Caco-2 (cell line): ENCODE measurements around the gene TMC5. TPM values are rescaled to one million over a fixed set of nuclear protein-coding genes. Genes with fewer than 3 reads are reported as not detected.
"Not testable (repeated sequence)": the region's sequence is repeated elsewhere in the genome, so short reads cannot be mapped to it uniquely, and the experiment has no call there.

Experiments
- BruUV-seq: library from RNA; stranded (reverse); fragments of 400-500 nt; replicated peaks from 2 replicates; lab custom pipeline; 2021; lab: Mats Ljungman, UMichigan
- CTCF ChIA-PET: fragments of 300-600 bp; sonication (Branson Sonifier 250); formaldehyde crosslinking; loops from one replicate; lab custom pipeline; 2022; ENCODE audit warnings: antibody characterized with exemption; lab: Charles Lee
- POLR2A ChIA-PET: fragments of 300-600 bp; sonication (Branson Sonifier 250); formaldehyde crosslinking; loops from one replicate; lab custom pipeline; 2022; ENCODE audit warnings: antibody characterized with exemption; lab: Charles Lee
- DNase-seq, 2 experiments: peaks; one replicate each; pipeline versions ENCODE4 v3.0.0 to v3.0.0-alpha.2; 2020 to 2022
- H3K27me3 ChIP-seq: replicated peaks from 2 replicates; pipeline ENCODE4 v1.6.0; 2011; ENCODE audit warnings: low read length; ENCODE audit not compliant: control insufficient read depth, insufficient read depth
- H3K36me3 ChIP-seq: 2 replicates; pipeline ENCODE4 v1.5.1; 2011; ENCODE audit warnings: low read length; ENCODE audit not compliant: control insufficient read depth, insufficient read depth
- H3K4me1 ChIP-seq: fragments of 250-450 bp; sonication (Bioruptor Pico); 2 replicates; pipeline ENCODE4 v1.5.1; 2020; ENCODE audit warnings: mild to moderate bottlenecking
- H3K4me3 ChIP-seq: 2 replicates; pipeline ENCODE4 v1.5.1; 2011; ENCODE audit warnings: low read depth, mild to moderate bottlenecking, control low read depth, low read length
- H3K9me3 ChIP-seq: fragments of 250-450 bp; sonication (Bioruptor Pico); 2 replicates; pipeline ENCODE4 v1.5.1; 2020; ENCODE audit warnings: mild to moderate bottlenecking, moderate library complexity
- H3K27ac Mint-ChIP-seq: one replicate; pipeline ENCODE4 v1.8.0; 2022; ENCODE audit warnings: mixed read lengths; ENCODE audit not compliant: unreplicated experiment
- H3K27me3 Mint-ChIP-seq: one replicate; pipeline ENCODE4 v1.8.0; 2022; ENCODE audit warnings: mixed read lengths; ENCODE audit not compliant: insufficient read depth, unreplicated experiment
- H3K36me3 Mint-ChIP-seq: one replicate; pipeline ENCODE4 v1.8.0; 2022; ENCODE audit warnings: mild to moderate bottlenecking, mixed read lengths; ENCODE audit not compliant: insufficient read depth, unreplicated experiment
- H3K4me1 Mint-ChIP-seq: one replicate; pipeline ENCODE4 v1.8.0; 2022; ENCODE audit warnings: low read depth, mixed read lengths; ENCODE audit not compliant: unreplicated experiment
- H3K4me3 Mint-ChIP-seq: one replicate; pipeline ENCODE4 v1.8.0; 2022; ENCODE audit warnings: mild to moderate bottlenecking, moderate library complexity, mixed read lengths; ENCODE audit not compliant: unreplicated experiment
- H3K9me3 Mint-ChIP-seq: one replicate; pipeline ENCODE4 v1.8.0; 2022; ENCODE audit warnings: mixed read lengths; ENCODE audit not compliant: unreplicated experiment
- CTCF ChIP-seq, 2 experiments: fragments of 200-600 bp in 1 of 2; IDR thresholded peaks; 1 replicate in 1 of 2; 2 replicates in 1 of 2; pipeline versions ENCODE4 v1.5.1 to v1.8.0; 2011 to 2022; ENCODE audit warnings: antibody characterized with exemption in 1 of 2, control low read depth in 1 of 2, inconsistent platforms in 1 of 2, low read depth in 1 of 2, low read length in 1 of 2, mild to moderate bottlenecking in 1 of 2, moderate library complexity in 1 of 2; ENCODE audit not compliant: insufficient read depth in 1 of 2, severe bottlenecking in 1 of 2, unreplicated experiment in 1 of 2
- intact Hi-C: fragments of 100-400 bp; cut with micrococcal nuclease; formaldehyde crosslinking; loops from one replicate; pipeline ENCODE4 v1.10.0; 2022; ENCODE audit not compliant: unreplicated experiment
- total RNA-seq: library from RNA; stranded (reverse); gene quantifications from 2 replicates; pipeline ENCODE4 v1.2.3, GENCODE V29; 2022

TMC5 gene
- total RNA-seq, 1 experiment from 2014 or later = 2.3 TPM

GRCh38 chr16:19411298-19411697, 6.4 kb upstream of the TMC5 start:
- no peak for DNase-seq
- CTCF ChIA-PET = interaction anchor here (1.0 kb wide), 1 partner anchor 91 kb away, joined by 3 read pairs; no protein-coding TSS in a partner anchor
- intact Hi-C loops = loop anchor here (2.0 kb wide), 1 partner anchor 18 kb away; no protein-coding TSS in a partner anchor
- peaks cover under 1% of the 10 kb centered on the region for H3K36me3 Mint-ChIP-seq
- H3K4me1 ChIP-seq = no peaks in the 10 kb centered on the region
- peak overlapping the region; percentile 55 for H3K4me3 ChIP-seq
- peak overlapping the region; percentile 71 for H3K4me3 Mint-ChIP-seq
- no peak for TF ChIP-seq CTCF (IDR thresholded peaks at IDR 0.05; ENCODE audit: insufficient read depth in 1 of 2, low read depth in 1 of 2, low read length in 1 of 2, severe bottlenecking in 1 of 2, unreplicated experiment in 1 of 2)
- H3K9me3 ChIP-seq = peaks cover 7% of the 10 kb centered on the region
- peaks cover 18% of the 10 kb centered on the region for H3K9me3 Mint-ChIP-seq
- BruUV-seq = no TSS peak
- H3K27me3 Mint-ChIP-seq = no peaks in the 10 kb centered on the region
- H3K27me3 ChIP-seq = no peaks in the 10 kb centered on the region
- H3K4me1 Mint-ChIP-seq = no peaks in the 10 kb centered on the region
- H3K36me3 ChIP-seq = no peaks in the 10 kb centered on the region
- H3K27ac Mint-ChIP-seq = no peak overlapping the region
- POLR2A ChIA-PET = no interaction called here

- H3K27ac Mint-ChIP-seq, H3K36me3 Mint-ChIP-seq, H3K4me3 Mint-ChIP-seq, BruUV-seq, POLR2A ChIA-PET, H3K4me1 Mint-ChIP-seq, H3K36me3 ChIP-seq, H3K27me3 Mint-ChIP-seq, H3K9me3 ChIP-seq, H3K4me3 ChIP-seq, intact Hi-C loops, H3K4me1 ChIP-seq, DNase-seq, H3K27me3 ChIP-seq: not testable (repeated sequence)
- CTCF ChIA-PET = interaction anchor here (1.0 kb wide), 1 partner anchor 91 kb away, joined by 3 read pairs; no protein-coding TSS in a partner anchor
- peaks cover 10% of the 10 kb centered on the region for H3K9me3 Mint-ChIP-seq
These were observed 5.6 kb upstream of the TMC5 start for GRCh38 chr16:19412055-19412454.

DNA sequence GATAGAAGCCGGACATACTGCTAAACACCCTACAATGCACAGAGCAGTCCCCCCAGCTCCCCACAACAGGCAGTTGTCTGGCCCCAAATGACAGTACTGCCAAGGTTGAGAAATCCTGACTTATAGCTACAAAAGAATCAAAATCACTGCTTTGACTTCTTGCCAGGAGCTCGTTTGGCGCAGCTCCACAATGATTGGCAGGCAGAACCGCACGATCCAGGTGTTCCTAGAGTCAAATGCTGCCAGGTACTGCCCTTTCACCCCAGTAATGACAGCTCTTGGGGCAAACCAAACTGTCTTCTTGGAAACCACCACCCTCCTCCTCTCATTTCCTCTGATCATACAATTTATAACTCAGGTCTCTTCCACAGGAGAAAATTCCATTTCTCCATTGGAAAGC, 2.2 kb upstream of the TMC5 start:
- intact Hi-C loops = no loop called here
- no peaks in the 10 kb centered on the region for H3K4me1 ChIP-seq
- H3K9me3 ChIP-seq = no peaks in the 10 kb centered on the region
- Mint-ChIP-seq H3K27ac (no peak overlapping the region), H3K36me3 (no peaks in the 10 kb centered on the region), H3K4me3 (no peak overlapping the region), H3K9me3 (no peaks in the 10 kb centered on the region), H3K4me1 (no peaks in the 10 kb centered on the region), H3K27me3 (no peaks in the 10 kb centered on the region)
- H3K4me3 ChIP-seq = no peak overlapping the region
- no TSS peak for BruUV-seq
- ChIA-PET POLR2A (no interaction called here), CTCF (no interaction called here)
- no peak for TF ChIP-seq CTCF (IDR thresholded peaks at IDR 0.05; ENCODE audit: insufficient read depth in 1 of 2, low read depth in 1 of 2, low read length in 1 of 2, severe bottlenecking in 1 of 2, unreplicated experiment in 1 of 2)
- no peaks in the 10 kb centered on the region for H3K27me3 ChIP-seq
- no peaks in the 10 kb centered on the region for H3K36me3 ChIP-seq
- no peak for DNase-seq

DNA sequence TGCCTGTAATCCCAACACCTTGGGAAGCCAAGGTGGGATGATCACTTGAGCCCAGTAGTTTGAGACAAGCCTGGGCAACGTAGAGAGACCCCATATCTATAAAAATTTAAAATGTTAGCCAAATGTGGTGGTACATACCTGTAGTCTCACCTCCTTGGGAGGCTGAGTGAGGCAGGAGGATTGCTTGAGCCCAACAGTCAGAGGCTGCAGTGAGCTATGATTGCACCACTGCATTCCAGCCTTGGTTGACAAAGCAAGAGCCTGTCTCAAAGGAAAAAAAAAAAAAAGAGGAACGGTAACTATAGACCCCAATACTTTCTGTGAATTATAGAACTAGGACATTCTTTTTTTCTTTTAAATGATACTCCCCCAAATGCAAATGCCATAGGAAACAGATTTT, 1.8 kb upstream of the TMC5 start:
- DNase-seq = no peak
- Histone ChIP-seq H3K9me3 (no peaks in the 10 kb centered on the region), H3K4me3 (no peak overlapping the region), H3K4me1 (no peaks in the 10 kb centered on the region), H3K27me3 (no peaks in the 10 kb centered on the region), H3K36me3 (no peaks in the 10 kb centered on the region)
- Mint-ChIP-seq H3K9me3 (peaks cover under 1% of the 10 kb centered on the region), H3K4me3 (no peak overlapping the region), H3K36me3 (no peaks in the 10 kb centered on the region), H3K4me1 (no peaks in the 10 kb centered on the region), H3K27ac (no peak overlapping the region), H3K27me3 (no peaks in the 10 kb centered on the region)
- intact Hi-C loops = no loop called here
- TF ChIP-seq CTCF (IDR thresholded peaks at IDR 0.05; ENCODE audit: insufficient read depth in 1 of 2, low read depth in 1 of 2, low read length in 1 of 2, severe bottlenecking in 1 of 2, unreplicated experiment in 1 of 2) = no peak
- BruUV-seq = no TSS peak
- ChIA-PET POLR2A (no interaction called here), CTCF (no interaction called here)
